IMR-90 (cell line): ENCODE measurements around the gene EPHA2. TPM values are rescaled to one million over a fixed set of nuclear protein-coding genes. Genes with fewer than 3 reads are reported as not detected.

Source experiments
- ATAC-seq: fragments of 200-7000 bp; cut with Tn5 transposase; 2 replicates; pipeline ENCODE4 v1.9.1; 2020; ENCODE audit warnings: low read depth, mild to moderate bottlenecking, moderate library complexity
- BruUV-seq: library from RNA; stranded (reverse); fragments of 400-500 nt; replicated peaks from 2 replicates; lab custom pipeline; 2021; lab: Mats Ljungman, UMichigan
- CTCF ChIA-PET: fragments of 300-600 bp; formaldehyde crosslinking; extraction: SDS; loops from one replicate; lab custom pipeline; 2021; ENCODE audit warnings: antibody characterized with exemption; lab: Yijun Ruan, JAX
- POLR2A ChIA-PET: fragments of 300-600 bp; sonication (Branson Sonifier 250); formaldehyde crosslinking; loops from one replicate; lab custom pipeline; 2022; ENCODE audit warnings: antibody characterized with exemption; ENCODE audit not compliant: unreplicated experiment; lab: Charles Lee
- DNase-seq: peaks from one replicate; pipeline ENCODE4 v3.0.0; 2013
- H2AFZ ChIP-seq: replicated peaks from 2 replicates; pipeline ENCODE3; 2013; ENCODE audit warnings: low read length, mild to moderate bottlenecking; ENCODE audit not compliant: poor library complexity
- H2AK5ac ChIP-seq: 2 replicates; pipeline ENCODE4 v1.6.1; 2013; ENCODE audit warnings: low read depth, low read length, inconsistent platforms
- H2AK9ac ChIP-seq: replicated peaks from 2 replicates; pipeline ENCODE3; 2013; ENCODE audit warnings: mild to moderate bottlenecking, low read depth, low read length, moderate library complexity; ENCODE audit not compliant: poor library complexity
- H2BK120ac ChIP-seq: 2 replicates; pipeline ENCODE4 v1.6.1; 2013; ENCODE audit warnings: low read depth, low read length, inconsistent platforms
- H2BK15ac ChIP-seq: 3 replicates; pipeline ENCODE4 v1.6.1; 2013; ENCODE audit warnings: low read depth, low read length, inconsistent platforms
- H2BK20ac ChIP-seq: 2 replicates; pipeline ENCODE4 v1.6.1; 2013; ENCODE audit warnings: low read depth, mild to moderate bottlenecking, inconsistent platforms, low read length, moderate library complexity
- H2BK5ac ChIP-seq: 2 replicates; pipeline ENCODE4 v1.6.1; 2013; ENCODE audit warnings: mild to moderate bottlenecking, low read depth, low read length, inconsistent platforms; ENCODE audit not compliant: poor library complexity, severe bottlenecking
- H3K14ac ChIP-seq: replicated peaks from 2 replicates; pipeline ENCODE4 v1.6.1; 2013; ENCODE audit warnings: low read depth, low read length, inconsistent platforms
- H3K18ac ChIP-seq: 2 replicates; pipeline ENCODE4 v1.6.1; 2013; ENCODE audit warnings: low read depth, low read length, control low read depth
- H3K23ac ChIP-seq: 2 replicates; pipeline ENCODE4 v1.6.1; 2013; ENCODE audit warnings: low read depth, low read length, inconsistent platforms
- H3K27ac ChIP-seq: 2 replicates; pipeline ENCODE4 v1.5.1; 2013; ENCODE audit warnings: mild to moderate bottlenecking, control low read depth, low read length; ENCODE audit not compliant: insufficient read depth
- H3K27me3 ChIP-seq: 2 replicates; pipeline ENCODE4 v1.6.1; 2013; ENCODE audit warnings: low read length; ENCODE audit not compliant: control insufficient read depth, insufficient read depth
- H3K36me3 ChIP-seq: 2 replicates; pipeline ENCODE4 v1.6.1; 2013; ENCODE audit warnings: low read length, mixed read lengths; ENCODE audit not compliant: control insufficient read depth, insufficient read depth
- H3K4ac ChIP-seq: 2 replicates; pipeline ENCODE4 v1.6.1; 2013; ENCODE audit warnings: low read depth, low read length, inconsistent platforms
- H3K4me1 ChIP-seq: 2 replicates; pipeline ENCODE4 v1.6.1; 2013; ENCODE audit warnings: low read length, mixed read lengths; ENCODE audit not compliant: control insufficient read depth, insufficient read depth
- H3K4me2 ChIP-seq: 2 replicates; pipeline ENCODE4 v1.6.1; 2013; ENCODE audit warnings: low read depth, mild to moderate bottlenecking, control low read depth, low read length, moderate library complexity
- H3K4me3 ChIP-seq: 2 replicates; pipeline ENCODE4 v1.5.1; 2013; ENCODE audit warnings: low read depth, mild to moderate bottlenecking, control low read depth, low read length, moderate library complexity; ENCODE audit not compliant: insufficient read depth
- H3K56ac ChIP-seq: 2 replicates; pipeline ENCODE4 v1.6.1; 2013; ENCODE audit warnings: low read length, inconsistent platforms; ENCODE audit not compliant: insufficient read depth; ENCODE audit errors: extremely low read depth
- H3K79me1 ChIP-seq, 2 experiments: 2 replicates each; pipeline ENCODE4 v1.6.1; 2013; ENCODE audit warnings: low read length in 2 of 2, inconsistent platforms in 1 of 2, low read depth in 1 of 2
- H3K9ac ChIP-seq: 2 replicates; pipeline ENCODE4 v1.6.1; 2013; ENCODE audit warnings: low read depth, low read length, control low read depth
- H3K9me1 ChIP-seq: 2 replicates; pipeline ENCODE4 v1.6.1; 2013; ENCODE audit warnings: low read length, inconsistent platforms; ENCODE audit not compliant: insufficient read depth
- H3K9me3 ChIP-seq: 2 replicates; pipeline ENCODE4 v1.6.1; 2013; ENCODE audit warnings: low read length; ENCODE audit not compliant: control insufficient read depth, insufficient read depth
- H4K20me1 ChIP-seq: 2 replicates; pipeline ENCODE4 v1.6.1; 2013; ENCODE audit warnings: low read length, inconsistent platforms; ENCODE audit not compliant: insufficient read depth
- H4K5ac ChIP-seq: 2 replicates; pipeline ENCODE4 v1.6.1; 2013; ENCODE audit warnings: mild to moderate bottlenecking, low read depth, low read length, control low read depth
- H4K8ac ChIP-seq, 2 experiments: 2 replicates each; pipeline ENCODE4 v1.6.1; 2013; ENCODE audit warnings: low read depth in 2 of 2, low read length in 2 of 2, control low read depth in 1 of 2, inconsistent platforms in 1 of 2
- H4K91ac ChIP-seq: 2 replicates; pipeline ENCODE4 v1.6.1; 2013; ENCODE audit warnings: low read depth, low read length, inconsistent platforms; ENCODE audit not compliant: insufficient read depth
- BHLHE40 ChIP-seq: fragments of 150-350 bp; IDR thresholded peaks from 2 replicates; pipeline ENCODE4 v1.6.1; 2016; ENCODE audit warnings: mild to moderate bottlenecking, low read depth, low read length
- CEBPB ChIP-seq: IDR thresholded peaks from 2 replicates; pipeline ENCODE4 v1.6.1; 2012; ENCODE audit warnings: low read depth, low read length, improper control_type of control experiment
- CTCF ChIP-seq: conservative IDR thresholded peaks from 2 replicates; pipeline ENCODE4 v1.5.1; 2012; ENCODE audit warnings: mild to moderate bottlenecking, low read depth, low read length, improper control_type of control experiment
- MAZ ChIP-seq: IDR thresholded peaks from 2 replicates; pipeline ENCODE4 v1.6.1; 2012; ENCODE audit warnings: low read depth, mild to moderate bottlenecking, low read length, improper control_type of control experiment, moderate library complexity, borderline replicate concordance
- POLR2A ChIP-seq: IDR thresholded peaks from 2 replicates; pipeline ENCODE4 v1.6.1; 2012; ENCODE audit warnings: mild to moderate bottlenecking, low read depth, low read length
- RAD21 ChIP-seq: IDR thresholded peaks from 2 replicates; pipeline ENCODE4 v1.6.1; 2012; ENCODE audit warnings: low read length, improper control_type of control experiment
- RFX5 ChIP-seq: IDR thresholded peaks from 2 replicates; pipeline ENCODE4 v1.8.0; 2012; ENCODE audit warnings: low read depth, mild to moderate bottlenecking, low read length, moderate library complexity
- SMC3 ChIP-seq: fragments of 150-350 bp; IDR thresholded peaks from 2 replicates; pipeline ENCODE4 v1.6.1; 2016; ENCODE audit warnings: low read depth, mild to moderate bottlenecking, antibody characterized with exemption, low read length, moderate library complexity
- WGBS, 2 experiments: methylation state at CpG; one replicate each; pipeline versions ENCODE4 v1.1.5 to v1.1.7; 2013; ENCODE audit warnings: missing lambda C conversion rate in 2 of 2; ENCODE audit not compliant: insufficient read length in 1 of 2; ENCODE audit errors: extremely low coverage in 2 of 2; 5-methylcytosine and 5-hydroxymethylcytosine counted together
- dilution Hi-C: fragments of 300-500 bp; cut with HindIII; formaldehyde crosslinking; loops from one replicate; pipeline ENCODE4 v1.14.3; 2018; ENCODE audit warnings: low sequenced_read_pairs; ENCODE audit not compliant: unreplicated experiment
- in situ Hi-C: fragments of 300-500 bp; cut with MboI; formaldehyde crosslinking; loops from 3 replicates; pipeline ENCODE4 v1.14.3; 2019; ENCODE audit warnings: low sequenced_read_pairs, inconsistent platforms, mixed read lengths
- intact Hi-C: fragments of 100-400 bp; cut with micrococcal nuclease; formaldehyde crosslinking; loops from 2 replicates; pipeline ENCODE4 v1.10.0; 2022
- polyA plus RNA-seq, 3 experiments: library from polyadenylated mRNA; depleted of rRNA; stranded (reverse); fragments of >200 nt; gene quantifications; 2 replicates each; pipeline ENCODE4 v1.2.3, GENCODE V29; 2012; ENCODE audit warnings: low replicate concordance in 1 of 3
- total RNA-seq: library from RNA; depleted of rRNA; stranded (reverse); fragments of >200 nt; gene quantifications from 2 replicates; pipeline ENCODE4 v1.2.3, GENCODE V29; 2012

The EPHA2 gene
- total and polyA plus RNA-seq, 2 of the 4 experiments (the other 2 are of a cell fraction), result 24.0 to 72.6 TPM

- peak; percentile 60 for DNase-seq
- Histone ChIP-seq H3K9me3 (no peaks in the 10 kb centered on the region), H4K8ac (peak overlapping the region in 1 of 2 experiments; percentile 79; a peak in 1 of 4 replicates), H3K18ac (no peak overlapping the region), H3K27me3 (no peaks in the 10 kb centered on the region), H3K56ac (no peak overlapping the region), H2BK120ac (peak overlapping the region; percentile 75), H2AK5ac (peak overlapping the region; percentile 36; the same call in 1 of the 2 replicates), H3K4me2 (peak overlapping the region; percentile 42; the same call in 1 of the 2 replicates), H4K20me1 (no peaks in the 10 kb centered on the region), H4K91ac (peak overlapping the region; percentile 16; the same call in 1 of the 2 replicates), H3K36me3 (no peaks in the 10 kb centered on the region), H3K4ac (peak overlapping the region; percentile 78), H3K4me1 (peaks cover 15% of the 10 kb centered on the region), H2BK15ac (no peak overlapping the region), H3K23ac (no peak overlapping the region), H2BK5ac (no peak overlapping the region), H3K27ac (no peak overlapping the region), H3K9me1 (peaks cover 10% of the 10 kb centered on the region), H2AFZ (peak overlapping the region; percentile 98), H2AK9ac (peak overlapping the region; percentile 19), H3K79me1 (peaks cover 0 to 6% of the 10 kb centered on the region in 2 experiments; a peak in 2 of 4 replicates), H3K9ac (peak overlapping the region; percentile 1; the same call in 1 of the 2 replicates), H4K5ac (no peak overlapping the region), H3K4me3 (no peak overlapping the region), H3K14ac (peak overlapping the region; percentile 93), H2BK20ac (peak overlapping the region; percentile 75)
- dilution Hi-C loops (no loop called here), intact Hi-C loops (loop anchor here (1.0 to 2.0 kb wide), 4 partner anchors 68 to 284 kb away; no protein-coding TSS in a partner anchor), in situ Hi-C loops (loop anchor here (5.0 kb wide), 2 partner anchors 103 to 163 kb away; no protein-coding TSS in a partner anchor)
- TF ChIP-seq RFX5, result no peak
- no peak for TF ChIP-seq CEBPB
- TF ChIP-seq BHLHE40, result no peak
- TF ChIP-seq MAZ, result 0 out of 2 replicates have a peak, but pooled peaks have one; percentile 36
- TF ChIP-seq SMC3, result peak; percentile 94
- TF ChIP-seq RAD21, result peak; percentile 96
- TF ChIP-seq CTCF, result peak; percentile 89
- TF ChIP-seq POLR2A, result peak; percentile 50; the same call in 1 of the 2 replicates
- CTCF ChIA-PET, result interaction anchor here (0.6 to 1.8 kb wide), 12 partner anchors 65 to 366 kb away, joined by 3 to 11 read pairs (median 3); partner anchors contain the start of gene EPHA2
- BruUV-seq, result no TSS peak
- POLR2A ChIA-PET, result no interaction called here
- WGBS, 2 experiments, result 52% methylated on average over 3 of the region's 10 CpGs; no CpG with 5 or more reads in 1 of the 2 experiments
- peak; percentile 80 for ATAC-seq
These were observed 76.8 kb downstream of the EPHA2 start for GRCh38 chr1:16078925-16079656.
